Measurements from ENCODE around the gene TPMT. TPM values are rescaled to one million over a fixed set of nuclear protein-coding genes. Genes with fewer than 3 reads are reported as not detected.
A peak's percentile ranks its signal among the peaks of the same experiment; 100 is the strongest.

The TPMT gene
- total RNA-seq, result 1 to 10 TPM; 4.2 to 6.5 (median 5.5) TPM
- 8.7 TPM for total RNA-seq (2013)
- total RNA-seq, result 7.9 to 26.2 (median 14.5) reads per million in 29 experiments

DNA sequence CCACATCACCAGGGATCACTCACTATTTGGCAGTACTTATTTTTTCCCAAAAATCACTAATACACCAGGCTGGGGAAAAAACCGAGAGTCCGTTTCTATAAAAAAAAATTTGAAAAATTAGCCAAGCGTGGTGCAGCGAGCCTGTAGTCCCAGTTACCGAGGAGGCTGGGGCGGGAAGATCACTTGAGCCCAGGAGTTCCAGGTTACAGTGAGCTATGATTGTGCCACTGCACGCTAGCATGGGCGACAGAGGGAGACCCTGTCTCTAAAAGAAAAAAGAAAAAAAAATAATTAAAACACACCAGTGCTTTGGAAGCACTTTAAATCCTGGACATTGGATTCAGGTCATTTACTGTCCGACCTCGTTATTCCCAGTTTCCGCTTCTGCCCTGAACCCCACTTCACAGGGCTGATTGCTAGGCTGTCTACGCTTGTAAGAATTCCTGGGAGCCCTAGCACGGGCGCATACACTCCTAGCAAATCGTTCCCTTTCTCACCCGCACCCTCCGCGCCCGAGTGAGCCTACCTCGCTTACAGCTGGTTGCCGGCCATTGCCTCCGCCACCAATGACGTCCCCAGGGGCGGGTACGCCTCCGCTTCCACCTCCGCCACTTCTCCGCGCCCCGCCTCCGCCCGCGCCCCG lies at the start of gene TPMT:
Gene TPMT (minus strand): TSS at position 571 of the 643 bp plus-strand sequence. CDS start 5,950 bp downstream, outside the sequence.
- Mint-ChIP-seq H3K27me3 (no peaks in the 10 kb centered on the region), H3K27ac (peak within 1 kb of the TSS; percentile 93 to 97), H3K4me3 (peak within 1 kb of the TSS; percentile 90 to 97 (median 96)), H3K4me1 (peaks cover 29 to 52% (median 38%) of the 10 kb centered on the region in 3 donors), H3K36me3 (peaks cover 15% of the 10 kb centered on the region), H3K9me3 (no peaks in the 10 kb centered on the region)
- no peaks in the 10 kb centered on the region for H3K27me3 ChIP-seq (replicated peaks in 1 of 2; ENCODE audit: control insufficient read depth in 2 of 2, extremely low read depth in 1 of 2, insufficient read depth in 2 of 2, low read length in 1 of 2)
- 0% methylated on average over 29 of the region's 34 CpGs for WGBS (ENCODE audit: insufficient coverage)
- peak in 3 of 4 experiments; percentile 69 to 71 (median 69) for ATAC-seq (replicated peaks in 1 of 4)
- peak within 1 kb of the TSS; percentile 90 for H3K27ac ChIP-seq (ENCODE audit: low read length)
- peak in 5 of 35 experiments; percentile 1 to 3 (median 1) for DNase-seq
- peaks cover 18 to 19% of the 10 kb centered on the region in 2 experiments for H3K4me1 ChIP-seq (ENCODE audit: control insufficient read depth in 1 of 2, extremely low read depth in 1 of 2, insufficient read depth in 2 of 2, low read length in 2 of 2)
- ChIA-PET POLR2A (interaction anchor here in 1 of 2 donors (0.6 kb wide), 1 partner anchor 50 kb away, joined by 4 read pairs; no protein-coding TSS in a partner anchor), CTCF (no interaction called here)
- peaks cover 0 to 4% of the 10 kb centered on the region in 2 donors for H3K36me3 ChIP-seq (ENCODE audit: control insufficient read depth in 2 of 2, extremely low read depth in 1 of 2, insufficient read depth in 1 of 2, low read length in 1 of 2)
- H3K4me3 ChIP-seq (ENCODE audit: control insufficient read depth in 1 of 2, extremely low read depth in 1 of 2, low read length in 1 of 2), result peak within 1 kb of the TSS; percentile 98
- no peaks in the 10 kb centered on the region for H3K9me3 ChIP-seq

DNA sequence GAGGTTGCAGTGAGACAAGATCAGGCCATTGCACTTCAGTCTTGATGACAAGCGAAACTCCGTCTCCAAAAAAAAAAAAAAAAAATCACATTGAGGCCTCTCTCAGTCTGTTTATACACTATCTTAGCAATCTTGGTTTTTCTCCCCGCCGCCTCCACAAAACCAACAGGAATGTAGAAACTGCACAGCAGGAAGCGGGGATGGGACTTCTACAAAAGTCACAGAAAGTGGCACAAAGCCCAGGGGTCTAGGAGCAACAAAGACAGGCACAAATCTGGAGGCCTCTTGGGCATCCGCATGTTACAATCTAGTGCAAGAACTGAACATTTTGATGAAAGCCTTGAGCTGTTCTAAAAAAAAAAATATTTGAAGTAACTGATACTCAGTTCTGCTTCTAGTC lies 48.9 kb upstream of the TPMT start:
- WGBS (ENCODE audit: insufficient coverage), result 94% methylated on average over 4 of the region's 6 CpGs

DNA sequence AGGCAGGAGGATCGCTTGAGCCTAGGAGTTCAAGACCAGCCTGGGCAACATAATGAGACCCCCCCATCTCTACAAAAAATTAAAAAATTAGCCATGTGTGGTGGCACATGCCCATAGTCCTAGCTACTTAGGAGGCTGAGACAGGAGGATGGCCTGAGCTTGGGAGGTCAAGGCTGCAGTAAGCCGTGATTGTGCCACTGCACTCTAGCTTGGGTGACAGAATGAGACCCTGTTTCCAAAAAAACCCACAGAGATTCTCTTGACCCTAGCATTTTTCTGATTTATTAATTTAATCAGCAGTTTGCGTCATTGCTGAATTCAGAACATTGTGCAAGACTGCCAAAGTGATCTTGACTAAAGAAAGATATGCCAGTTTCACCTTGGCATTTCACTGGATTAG lies 37.1 kb upstream of the TPMT start:
- Mint-ChIP-seq H3K4me3 (no peak overlapping the region), H3K27ac (no peak overlapping the region), H3K9me3 (no peaks in the 10 kb centered on the region), H3K27me3 (no peaks in the 10 kb centered on the region), H3K4me1 (no peaks in the 10 kb centered on the region), H3K36me3 (peaks cover 50% of the 10 kb centered on the region)
- Histone ChIP-seq H3K4me3 (ENCODE audit: control insufficient read depth in 1 of 2, extremely low read depth in 1 of 2, low read length in 1 of 2) (no peak overlapping the region), H3K36me3 (ENCODE audit: control insufficient read depth in 2 of 2, extremely low read depth in 1 of 2, insufficient read depth in 1 of 2, low read length in 1 of 2) (peaks cover 10 to 11% of the 10 kb centered on the region in 2 donors), H3K27me3 (replicated peaks in 1 of 2; ENCODE audit: control insufficient read depth in 2 of 2, extremely low read depth in 1 of 2, insufficient read depth in 2 of 2, low read length in 1 of 2) (no peaks in the 10 kb centered on the region), H3K9me3 (no peaks in the 10 kb centered on the region), H3K27ac (ENCODE audit: low read length) (no peak overlapping the region), H3K4me1 (ENCODE audit: control insufficient read depth in 1 of 2, extremely low read depth in 1 of 2, insufficient read depth in 2 of 2, low read length in 2 of 2) (no peaks in the 10 kb centered on the region)
- no peak for ATAC-seq (replicated peaks in 1 of 4)
- POLR2A ChIA-PET, result no interaction called here
- DNase-seq, result no peak
- CTCF ChIA-PET, result interaction anchor here in 1 of 2 donors (0.7 kb wide), 1 partner anchor 395 kb away, joined by 6 read pairs; no protein-coding TSS in a partner anchor
- WGBS (ENCODE audit: insufficient coverage), result 100% methylated on average over 2 of the region's 3 CpGs

More for the DNA sequence above, 48.9 kb upstream of the TPMT start:
- Mint-ChIP-seq H3K9me3 (no peaks in the 10 kb centered on the region), H3K27ac (no peak overlapping the region), H3K27me3 (no peaks in the 10 kb centered on the region), H3K4me3 (no peak overlapping the region), H3K36me3 (peaks cover 59% of the 10 kb centered on the region), H3K4me1 (no peaks in the 10 kb centered on the region)
- H3K4me3 ChIP-seq (ENCODE audit: control insufficient read depth in 1 of 2, extremely low read depth in 1 of 2, low read length in 1 of 2), result no peak overlapping the region
- H3K9me3 ChIP-seq, result no peaks in the 10 kb centered on the region
- no peaks in the 10 kb centered on the region for H3K27me3 ChIP-seq (replicated peaks in 1 of 2; ENCODE audit: control insufficient read depth in 2 of 2, extremely low read depth in 1 of 2, insufficient read depth in 2 of 2, low read length in 1 of 2)
- DNase-seq (no peak), ATAC-seq (replicated peaks in 1 of 4) (no peak)
- no peaks in the 10 kb centered on the region for H3K4me1 ChIP-seq (ENCODE audit: control insufficient read depth in 1 of 2, extremely low read depth in 1 of 2, insufficient read depth in 2 of 2, low read length in 2 of 2)
- ChIA-PET POLR2A (interaction anchor here in 1 of 2 donors (0.5 kb wide), 1 partner anchor 60 kb away, joined by 9 read pairs; the partner anchor contains the start of gene DEK), CTCF (no interaction called here)
- peaks cover 6 to 29% of the 10 kb centered on the region in 2 donors for H3K36me3 ChIP-seq (ENCODE audit: control insufficient read depth in 2 of 2, extremely low read depth in 1 of 2, insufficient read depth in 1 of 2, low read length in 1 of 2)
- no peak overlapping the region for H3K27ac ChIP-seq (ENCODE audit: low read length)

DNA sequence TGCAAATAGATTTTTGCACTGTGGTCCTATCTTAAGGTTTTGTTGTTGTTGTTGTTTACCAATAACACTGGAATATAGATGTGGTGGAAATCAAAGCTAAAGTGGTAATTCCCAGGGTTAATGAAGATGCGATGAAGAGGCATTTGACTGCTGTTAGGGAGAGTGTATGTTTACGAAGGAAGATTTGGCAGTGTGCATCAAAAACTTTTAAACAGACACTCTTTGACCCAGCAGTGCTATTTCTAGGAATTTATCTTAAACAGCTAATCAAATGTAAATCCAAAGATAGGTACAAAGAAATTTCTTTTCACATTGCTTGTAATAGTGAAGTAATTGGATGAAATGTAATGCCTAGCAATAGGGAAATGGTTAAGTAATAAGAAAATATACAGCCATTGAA lies 34.3 kb upstream of the TPMT start:
- Histone ChIP-seq H3K27ac (ENCODE audit: low read length) (no peak overlapping the region), H3K27me3 (replicated peaks in 1 of 2; ENCODE audit: control insufficient read depth in 2 of 2, extremely low read depth in 1 of 2, insufficient read depth in 2 of 2, low read length in 1 of 2) (no peaks in the 10 kb centered on the region), H3K4me1 (ENCODE audit: control insufficient read depth in 1 of 2, extremely low read depth in 1 of 2, insufficient read depth in 2 of 2, low read length in 2 of 2) (no peaks in the 10 kb centered on the region), H3K36me3 (ENCODE audit: control insufficient read depth in 2 of 2, extremely low read depth in 1 of 2, insufficient read depth in 1 of 2, low read length in 1 of 2) (peaks cover 4 to 20% of the 10 kb centered on the region in 2 donors), H3K9me3 (no peaks in the 10 kb centered on the region), H3K4me3 (ENCODE audit: control insufficient read depth in 1 of 2, extremely low read depth in 1 of 2, low read length in 1 of 2) (no peak overlapping the region)
- ATAC-seq (replicated peaks in 1 of 4) (no peak), DNase-seq (no peak)
- Mint-ChIP-seq H3K27me3 (no peaks in the 10 kb centered on the region), H3K36me3 (peaks cover 45% of the 10 kb centered on the region), H3K4me1 (no peaks in the 10 kb centered on the region), H3K9me3 (no peaks in the 10 kb centered on the region), H3K27ac (no peak overlapping the region), H3K4me3 (no peak overlapping the region)
- POLR2A ChIA-PET, result no interaction called here
- CTCF ChIA-PET, result no interaction called here
- no CpG with 5 or more reads among the region's 2 CpGs for WGBS (ENCODE audit: insufficient coverage)

DNA sequence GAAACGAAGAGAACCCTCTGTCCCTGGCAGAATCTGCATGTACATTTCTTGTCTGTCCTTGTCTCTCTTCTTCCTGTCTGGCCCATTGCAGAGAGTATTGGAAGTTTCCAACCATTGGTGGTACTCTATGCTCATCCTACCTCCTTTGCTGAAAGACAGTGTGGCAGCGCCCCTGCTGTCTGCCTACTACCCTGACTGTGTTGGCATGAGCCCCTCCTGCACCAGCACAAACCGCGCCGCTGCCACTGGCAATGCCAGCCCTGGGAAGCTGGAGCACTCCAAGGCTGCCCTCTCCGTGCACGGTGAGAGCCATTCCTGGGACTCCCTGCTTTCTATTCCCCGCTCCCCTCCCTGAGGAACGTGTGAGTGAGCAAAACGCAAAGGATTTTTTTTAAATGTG lies 32.8 kb upstream of the TPMT start:
- H3K36me3 ChIP-seq (ENCODE audit: control insufficient read depth in 2 of 2, extremely low read depth in 1 of 2, insufficient read depth in 1 of 2, low read length in 1 of 2), result peaks cover 0 to 22% of the 10 kb centered on the region in 2 donors
- no peaks in the 10 kb centered on the region for H3K9me3 ChIP-seq
- no peak for DNase-seq
- no peak overlapping the region for H3K4me3 ChIP-seq (ENCODE audit: control insufficient read depth in 1 of 2, extremely low read depth in 1 of 2, low read length in 1 of 2)
- POLR2A ChIA-PET, result no interaction called here
- H3K27ac ChIP-seq (ENCODE audit: low read length), result no peak overlapping the region
- H3K4me3 Mint-ChIP-seq, result no peak overlapping the region
- no peaks in the 10 kb centered on the region for H3K4me1 ChIP-seq (ENCODE audit: control insufficient read depth in 1 of 2, extremely low read depth in 1 of 2, insufficient read depth in 2 of 2, low read length in 2 of 2)
- whole genome bisulfite sequencing (ENCODE audit: insufficient coverage), result 97% methylated on average over 6 of the region's 10 CpGs
- H3K27me3 Mint-ChIP-seq, result no peaks in the 10 kb centered on the region
- peaks cover 51% of the 10 kb centered on the region for H3K36me3 Mint-ChIP-seq
- H3K4me1 Mint-ChIP-seq, result no peaks in the 10 kb centered on the region
- no peaks in the 10 kb centered on the region for H3K9me3 Mint-ChIP-seq
- CTCF ChIA-PET, result no interaction called here
- no peak overlapping the region for H3K27ac Mint-ChIP-seq
- ATAC-seq (replicated peaks in 1 of 4), result no peak
- H3K27me3 ChIP-seq (replicated peaks in 1 of 2; ENCODE audit: control insufficient read depth in 2 of 2, extremely low read depth in 1 of 2, insufficient read depth in 2 of 2, low read length in 1 of 2), result no peaks in the 10 kb centered on the region

DNA sequence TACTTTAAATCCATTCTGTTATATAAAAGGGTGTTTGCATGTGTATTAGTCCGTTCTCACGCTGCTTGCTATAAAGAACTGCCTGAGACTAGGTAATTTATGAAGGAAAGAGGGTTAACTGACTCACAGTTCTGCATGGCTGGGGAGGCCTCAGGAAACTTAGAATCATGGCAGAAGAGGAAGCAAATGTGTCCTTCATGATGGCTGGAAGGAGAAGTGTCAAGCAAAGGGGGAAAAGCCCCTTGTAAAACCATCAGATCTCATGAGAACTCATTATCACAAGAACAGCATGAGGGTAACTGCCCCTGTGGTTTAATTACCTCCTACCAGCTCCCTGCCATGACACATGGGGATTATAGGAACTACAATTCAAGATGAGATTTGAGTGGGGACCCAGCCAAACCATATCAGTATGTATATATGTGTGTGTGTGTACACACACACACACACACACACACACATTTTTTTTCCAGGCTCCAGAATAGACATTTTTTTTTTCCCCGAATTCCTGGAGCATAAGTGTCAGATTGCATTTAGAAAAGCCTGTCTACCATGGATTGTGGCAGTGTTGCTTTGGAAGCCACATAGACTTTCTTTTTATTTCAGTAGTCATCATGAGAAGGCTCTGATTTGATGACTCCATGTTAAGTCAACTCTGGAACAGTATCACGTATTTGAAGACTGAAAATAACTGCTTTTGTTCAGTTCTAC lies 31.8 kb upstream of the TPMT start:
- Mint-ChIP-seq H3K27ac (no peak overlapping the region), H3K27me3 (no peaks in the 10 kb centered on the region), H3K9me3 (no peaks in the 10 kb centered on the region), H3K4me3 (no peak overlapping the region), H3K4me1 (no peaks in the 10 kb centered on the region), H3K36me3 (peaks cover 56% of the 10 kb centered on the region)
- WGBS (ENCODE audit: insufficient coverage), result 86% methylated on average over 1 of the region's 4 CpGs
- Histone ChIP-seq H3K4me3 (ENCODE audit: control insufficient read depth in 1 of 2, extremely low read depth in 1 of 2, low read length in 1 of 2) (no peak overlapping the region), H3K36me3 (ENCODE audit: control insufficient read depth in 2 of 2, extremely low read depth in 1 of 2, insufficient read depth in 1 of 2, low read length in 1 of 2) (peaks cover 0 to 21% of the 10 kb centered on the region in 2 donors), H3K9me3 (no peaks in the 10 kb centered on the region), H3K4me1 (ENCODE audit: control insufficient read depth in 1 of 2, extremely low read depth in 1 of 2, insufficient read depth in 2 of 2, low read length in 2 of 2) (no peaks in the 10 kb centered on the region), H3K27ac (ENCODE audit: low read length) (no peak overlapping the region), H3K27me3 (replicated peaks in 1 of 2; ENCODE audit: control insufficient read depth in 2 of 2, extremely low read depth in 1 of 2, insufficient read depth in 2 of 2, low read length in 1 of 2) (no peaks in the 10 kb centered on the region)
- CTCF ChIA-PET, result no interaction called here
- no peak for DNase-seq
- POLR2A ChIA-PET, result no interaction called here
- ATAC-seq (replicated peaks in 1 of 4), result no peak
